ENCODE measurements around the gene SYNGAP1. TPM values are rescaled to one million over a fixed set of nuclear protein-coding genes. Genes with fewer than 3 reads are reported as not detected.
"Not testable (repeated sequence)": the region's sequence is repeated elsewhere in the genome, so short reads cannot be mapped to it uniquely, and the experiment has no call there.

Gene SYNGAP1
- polyA plus RNA-seq, 1 donor, result 21.0 TPM

GRCh38 chr6:33383427-33384185 is 36.3 kb upstream of the SYNGAP1 start:
- H3K27ac ChIP-seq (ENCODE audit: low read length), result no peak overlapping the region
- H3K27me3 ChIP-seq (ENCODE audit: control insufficient read depth, insufficient read depth, low read length), result no peaks in the 10 kb centered on the region
- H3K4me1 ChIP-seq (ENCODE audit: control insufficient read depth, insufficient read depth, low read length), result no peaks in the 10 kb centered on the region
- no peak for DNase-seq
- no peak overlapping the region for H3K4me3 ChIP-seq (ENCODE audit: low read length)
- H3K9me3 ChIP-seq (ENCODE audit: control insufficient read depth, low read depth, low read length), result no peaks in the 10 kb centered on the region
- WGBS (ENCODE audit: insufficient coverage, low lambda C conversion rate), result no CpG with 5 or more reads among the region's 10 CpGs
- no peaks in the 10 kb centered on the region for H3K36me3 ChIP-seq (ENCODE audit: control insufficient read depth, insufficient read depth, low read length)

- peak in 1 of 2 donors; percentile 25 for DNase-seq
- no peaks in the 10 kb centered on the region for H3K9me3 ChIP-seq (ENCODE audit: control insufficient read depth, low read depth, low read length)
- H3K36me3 ChIP-seq (ENCODE audit: control insufficient read depth, insufficient read depth, low read length), result no peaks in the 10 kb centered on the region
- no peak overlapping the region for H3K27ac ChIP-seq (ENCODE audit: low read length)
- no CpG with 5 or more reads among the region's 4 CpGs for WGBS (ENCODE audit: insufficient coverage, low lambda C conversion rate)
- no peaks in the 10 kb centered on the region for H3K4me1 ChIP-seq (ENCODE audit: control insufficient read depth, insufficient read depth, low read length)
- H3K27me3 ChIP-seq (ENCODE audit: control insufficient read depth, insufficient read depth, low read length), result no peaks in the 10 kb centered on the region
- H3K4me3 ChIP-seq (ENCODE audit: low read length), result no peak overlapping the region
Measured at GRCh38 chr6:33384581-33385020, 35.3 kb upstream of the SYNGAP1 start.

GRCh38 chr6:33390173-33390572 is 29.7 kb upstream of the SYNGAP1 start:
- Histone ChIP-seq H3K4me1 (ENCODE audit: control insufficient read depth, insufficient read depth, low read length) (peaks cover 4% of the 10 kb centered on the region), H3K27ac (ENCODE audit: low read length) (no peak overlapping the region), H3K27me3 (ENCODE audit: control insufficient read depth, insufficient read depth, low read length) (no peaks in the 10 kb centered on the region), H3K4me3 (ENCODE audit: low read length) (no peak overlapping the region), H3K9me3 (ENCODE audit: control insufficient read depth, low read depth, low read length) (no peaks in the 10 kb centered on the region), H3K36me3 (ENCODE audit: control insufficient read depth, insufficient read depth, low read length) (no peaks in the 10 kb centered on the region)
- WGBS (ENCODE audit: insufficient coverage, low lambda C conversion rate), result no CpG with 5 or more reads among the region's 2 CpGs
- DNase-seq, result no peak

GRCh38 chr6:33390767-33391277 is 29.0 kb upstream of the SYNGAP1 start:
- Histone ChIP-seq H3K27me3 (ENCODE audit: control insufficient read depth, insufficient read depth, low read length) (no peaks in the 10 kb centered on the region), H3K27ac (ENCODE audit: low read length) (peak overlapping the region; percentile 94), H3K4me3 (ENCODE audit: low read length) (no peak overlapping the region), H3K9me3 (ENCODE audit: control insufficient read depth, low read depth, low read length) (no peaks in the 10 kb centered on the region), H3K4me1 (ENCODE audit: control insufficient read depth, insufficient read depth, low read length) (peaks cover 4% of the 10 kb centered on the region), H3K36me3 (ENCODE audit: control insufficient read depth, insufficient read depth, low read length) (no peaks in the 10 kb centered on the region)
- no CpG with 5 or more reads among the region's 9 CpGs for WGBS (ENCODE audit: insufficient coverage, low lambda C conversion rate)
- DNase-seq, result no peak

GRCh38 chr6:33391278-33391921 is 28.5 kb upstream of the SYNGAP1 start, which contains the start of gene KIFC1:
Gene KIFC1 (plus strand): TSS chr6:33391823. CDS start chr6:33391986, 163 bp downstream.
- WGBS (ENCODE audit: insufficient coverage, low lambda C conversion rate), result no CpG with 5 or more reads among the region's 67 CpGs
- H3K4me1 ChIP-seq (ENCODE audit: control insufficient read depth, insufficient read depth, low read length), result peaks cover 4% of the 10 kb centered on the region

GRCh38 chr6:33391922-33392594 is 27.8 kb upstream of the SYNGAP1 start:
- WGBS (ENCODE audit: insufficient coverage, low lambda C conversion rate), result no CpG with 5 or more reads among the region's 31 CpGs
- peak overlapping the region; percentile 94 for H3K27ac ChIP-seq (ENCODE audit: low read length)
- peak overlapping the region; percentile 76 for H3K4me3 ChIP-seq (ENCODE audit: low read length)
- no peaks in the 10 kb centered on the region for H3K27me3 ChIP-seq (ENCODE audit: control insufficient read depth, insufficient read depth, low read length)
- H3K9me3 ChIP-seq (ENCODE audit: control insufficient read depth, low read depth, low read length), result no peaks in the 10 kb centered on the region
- peak in 1 of 2 donors; percentile 38 for DNase-seq
- H3K4me1 ChIP-seq (ENCODE audit: control insufficient read depth, insufficient read depth, low read length), result peaks cover 4% of the 10 kb centered on the region
- no peaks in the 10 kb centered on the region for H3K36me3 ChIP-seq (ENCODE audit: control insufficient read depth, insufficient read depth, low read length)

More at GRCh38 chr6:33391278-33391921, 28.5 kb upstream of the SYNGAP1 start, which contains the start of gene KIFC1:
- DNase-seq, result peak; percentile 100
- Histone ChIP-seq H3K4me3 (ENCODE audit: low read length) (peak within 1 kb of the TSS; percentile 76), H3K27me3 (ENCODE audit: control insufficient read depth, insufficient read depth, low read length) (no peaks in the 10 kb centered on the region), H3K27ac (ENCODE audit: low read length) (peak within 1 kb of the TSS; percentile 94), H3K36me3 (ENCODE audit: control insufficient read depth, insufficient read depth, low read length) (no peaks in the 10 kb centered on the region), H3K9me3 (ENCODE audit: control insufficient read depth, low read depth, low read length) (no peaks in the 10 kb centered on the region)

GRCh38 chr6:33392595-33392948 is 27.3 kb upstream of the SYNGAP1 start:
- no CpG with 5 or more reads among the region's 5 CpGs for WGBS (ENCODE audit: insufficient coverage, low lambda C conversion rate)
- H3K4me1 ChIP-seq (ENCODE audit: control insufficient read depth, insufficient read depth, low read length), result peaks cover 4% of the 10 kb centered on the region
- H3K27me3 ChIP-seq (ENCODE audit: control insufficient read depth, insufficient read depth, low read length), result no peaks in the 10 kb centered on the region
- H3K36me3 ChIP-seq (ENCODE audit: control insufficient read depth, insufficient read depth, low read length), result no peaks in the 10 kb centered on the region
- DNase-seq, result peak in 1 of 2 donors; percentile 40
- no peaks in the 10 kb centered on the region for H3K9me3 ChIP-seq (ENCODE audit: control insufficient read depth, low read depth, low read length)
- H3K4me3 ChIP-seq (ENCODE audit: low read length), result peak overlapping the region; percentile 76
- peak overlapping the region; percentile 94 for H3K27ac ChIP-seq (ENCODE audit: low read length)

DNA sequence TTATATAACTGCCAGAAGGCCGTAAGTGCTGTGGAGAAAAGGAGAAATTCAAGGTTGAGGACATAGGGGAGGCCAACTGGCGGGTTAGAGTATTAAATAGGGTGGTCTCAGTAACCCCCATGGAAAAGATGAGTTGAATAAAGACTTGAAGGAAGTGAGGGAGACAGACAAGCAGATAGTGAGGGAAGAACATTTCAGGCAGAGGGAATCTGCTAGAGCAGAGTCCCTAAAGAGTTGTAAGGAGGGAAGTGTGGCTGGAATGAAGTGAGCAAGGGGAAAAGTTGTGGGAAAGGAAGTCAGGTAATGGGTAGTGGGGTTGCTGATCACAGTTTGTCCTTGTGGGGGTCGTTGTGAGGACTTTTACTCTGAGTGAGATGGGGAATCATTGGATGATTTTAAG is 26.9 kb upstream of the SYNGAP1 start:
- no peaks in the 10 kb centered on the region for H3K36me3 ChIP-seq (ENCODE audit: control insufficient read depth, insufficient read depth, low read length)
- no peaks in the 10 kb centered on the region for H3K27me3 ChIP-seq (ENCODE audit: control insufficient read depth, insufficient read depth, low read length)
- peaks cover 4% of the 10 kb centered on the region for H3K4me1 ChIP-seq (ENCODE audit: control insufficient read depth, insufficient read depth, low read length)
- WGBS (ENCODE audit: insufficient coverage, low lambda C conversion rate), result 61% methylated on average over 3 of the region's 3 CpGs
- no peak for DNase-seq
- peak overlapping the region; percentile 76 for H3K4me3 ChIP-seq (ENCODE audit: low read length)
- H3K27ac ChIP-seq (ENCODE audit: low read length), result no peak overlapping the region
- no peaks in the 10 kb centered on the region for H3K9me3 ChIP-seq (ENCODE audit: control insufficient read depth, low read depth, low read length)

DNA sequence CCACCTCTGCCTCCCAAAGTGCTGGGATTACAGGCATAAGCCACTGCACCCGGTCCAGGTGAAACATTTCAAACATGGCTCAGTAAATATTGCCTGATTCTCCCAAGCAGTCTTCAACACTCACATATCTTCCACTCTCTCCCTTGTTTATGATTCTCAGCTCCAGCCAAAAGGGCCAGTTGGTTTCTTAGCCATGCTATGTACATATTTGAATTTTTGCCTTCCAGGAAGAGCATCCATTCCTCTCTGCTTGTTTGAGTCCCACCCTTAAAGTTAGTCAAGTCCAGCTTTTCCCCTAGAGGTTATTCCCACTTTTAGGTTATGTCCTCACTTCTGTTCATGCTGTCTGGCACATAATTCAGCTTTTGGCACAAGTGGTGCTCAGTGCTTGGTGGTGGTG is 22.3 kb upstream of the SYNGAP1 start:
- no CpG with 5 or more reads among the region's 1 CpG for WGBS (ENCODE audit: insufficient coverage, low lambda C conversion rate)
- DNase-seq, result no peak
- no peaks in the 10 kb centered on the region for H3K9me3 ChIP-seq (ENCODE audit: control insufficient read depth, low read depth, low read length)

GRCh38 chr6:33398601-33399000 is 21.3 kb upstream of the SYNGAP1 start:
- no CpG with 5 or more reads among the region's 3 CpGs for WGBS (ENCODE audit: insufficient coverage, low lambda C conversion rate)
- H3K27ac ChIP-seq (ENCODE audit: low read length); H3K36me3 ChIP-seq (ENCODE audit: control insufficient read depth, insufficient read depth, low read length); DNase-seq; H3K4me1 ChIP-seq (ENCODE audit: control insufficient read depth, insufficient read depth, low read length); H3K27me3 ChIP-seq (ENCODE audit: control insufficient read depth, insufficient read depth, low read length); H3K4me3 ChIP-seq (ENCODE audit: low read length); H3K9me3 ChIP-seq (ENCODE audit: control insufficient read depth, low read depth, low read length): not testable (repeated sequence)

More for the DNA sequence above, 22.3 kb upstream of the SYNGAP1 start:
- Histone ChIP-seq H3K27ac (ENCODE audit: low read length) (no peak overlapping the region), H3K27me3 (ENCODE audit: control insufficient read depth, insufficient read depth, low read length) (no peaks in the 10 kb centered on the region), H3K36me3 (ENCODE audit: control insufficient read depth, insufficient read depth, low read length) (no peaks in the 10 kb centered on the region), H3K4me3 (ENCODE audit: low read length) (no peak overlapping the region), H3K4me1 (ENCODE audit: control insufficient read depth, insufficient read depth, low read length) (no peaks in the 10 kb centered on the region)

All from large intestine (tissue), 3 donors.